HepG2 (cell line): ENCODE measurements around the gene MTX2. TPM values are rescaled to one million over a fixed set of nuclear protein-coding genes. Genes with fewer than 3 reads are reported as not detected.
A peak's percentile ranks its signal among the peaks of the same experiment; 100 is the strongest.

ENCODE experiments used
- ATF3 ChIP-seq: sonication (generic); formaldehyde crosslinking; IDR thresholded peaks from 2 replicates; pipeline ENCODE4 v1.4.0; 2020; ENCODE audit warnings: missing genetic modification reagents
- CBX1 ChIP-seq: IDR thresholded peaks from one replicate; pipeline ENCODE4 v1.6.1; 2016; ENCODE audit warnings: antibody characterized with exemption, low read depth
- CCAR2 ChIP-seq: fragments of 200-400 bp; formaldehyde crosslinking; optimal IDR thresholded peaks from 2 replicates; pipeline ENCODE3; 2018; ENCODE audit warnings: low read depth, mild to moderate bottlenecking, low read length, moderate library complexity
- CENPX ChIP-seq: sonication (generic); formaldehyde crosslinking; IDR thresholded peaks from 2 replicates; pipeline ENCODE4 v1.9.0; 2021; ENCODE audit warnings: mild to moderate bottlenecking, missing genetic modification reagents, moderate library complexity
- NFYC ChIP-seq: IDR thresholded peaks from 2 replicates; pipeline ENCODE4 v1.6.1; 2016; ENCODE audit warnings: missing genetic modification reagents, missing compliant biosample characterization
- PRPF4 ChIP-seq: fragments of 200-400 bp; formaldehyde crosslinking; IDR thresholded peaks from 2 replicates; pipeline ENCODE4 v1.6.1; 2016; ENCODE audit warnings: low read length, low read depth; ENCODE audit not compliant: poor library complexity, severe bottlenecking
- SALL2 ChIP-seq: sonication (generic); formaldehyde crosslinking; IDR thresholded peaks from 2 replicates; pipeline ENCODE4 v1.8.1; 2023; ENCODE audit warnings: mild to moderate bottlenecking, missing genetic modification reagents, inconsistent platforms
- SMAD9 ChIP-seq: sonication (generic); formaldehyde crosslinking; IDR thresholded peaks from 2 replicates; pipeline ENCODE4 v1.5.1; 2020; ENCODE audit warnings: mild to moderate bottlenecking, missing genetic modification reagents
- ZBTB38 ChIP-seq: sonication (generic); formaldehyde crosslinking; IDR thresholded peaks from 2 replicates; pipeline ENCODE4 v1.5.1; 2020; ENCODE audit warnings: mild to moderate bottlenecking, missing genetic modification reagents
- ZFP36 ChIP-seq: fragments of 150-350 bp; IDR thresholded peaks from 2 replicates; pipeline ENCODE4 v1.6.1; 2018; ENCODE audit warnings: borderline replicate concordance, low read length, low read depth; ENCODE audit not compliant: partially characterized antibody
- ZNF274 ChIP-seq: sonication (generic); formaldehyde crosslinking; IDR thresholded peaks from 2 replicates; pipeline ENCODE4 v1.5.1; 2020; ENCODE audit warnings: mild to moderate bottlenecking, missing genetic modification reagents
- ZNF75D ChIP-seq: sonication (generic); formaldehyde crosslinking; IDR thresholded peaks from 2 replicates; pipeline ENCODE4 v1.8.1; 2023; ENCODE audit warnings: missing genetic modification reagents, mild to moderate bottlenecking, borderline replicate concordance
- polyA plus RNA-seq, 8 experiments: library from polyadenylated mRNA; depleted of rRNA in 3 of 8; stranded (reverse) in 7 of 8; unstranded in 1 of 8; fragments of >200 nt; fragmentation: Illumina TruSeq in 4 of 8; extraction: Trizol in 4 of 8; gene quantifications; 2 replicates each; pipeline versions ENCODE4 v1.2.1 to v1.2.3, GENCODE V29; 2011 to 2016; ENCODE audit warnings: low read depth in 4 of 8, missing spikeins in 1 of 8, mixed read lengths in 1 of 8; ENCODE audit not compliant: insufficient read depth in 1 of 8
- total RNA-seq, 5 experiments: library from RNA; depleted of rRNA; stranded (reverse); fragments of >200 nt; fragmentation: Illumina TruSeq; extraction: Trizol; gene quantifications; 2 replicates each; pipeline ENCODE4 v1.2.3, GENCODE V29; 2016; ENCODE audit warnings: low read depth in 1 of 5
- TF ChIP-seq, protein P1 (sequence below): sonication (generic); formaldehyde crosslinking; IDR thresholded peaks from 2 replicates; pipeline ENCODE4 v1.8.1; 2023; ENCODE audit warnings: mild to moderate bottlenecking, moderate library complexity, missing genetic modification reagents
- TF ChIP-seq, protein P2 (sequence below): sonication (generic); formaldehyde crosslinking; IDR thresholded peaks from 2 replicates; pipeline ENCODE4 v1.4.0; 2020; ENCODE audit warnings: mild to moderate bottlenecking, missing genetic modification reagents
- TF ChIP-seq, protein P3 (sequence below): sonication (generic); formaldehyde crosslinking; IDR thresholded peaks from 2 replicates; pipeline ENCODE4 v1.4.0; 2020; ENCODE audit warnings: mild to moderate bottlenecking, missing genetic modification reagents
- TF ChIP-seq, protein P4 (sequence below): sonication (generic); formaldehyde crosslinking; conservative IDR thresholded peaks from 2 replicates; pipeline ENCODE4 v1.4.0; 2020; ENCODE audit warnings: missing genetic modification reagents
- TF ChIP-seq, protein P5 (sequence below): sonication (generic); formaldehyde crosslinking; IDR thresholded peaks from 2 replicates; pipeline ENCODE4 v1.4.0; 2020; ENCODE audit warnings: missing genetic modification reagents
- TF ChIP-seq, protein P6 (sequence below): sonication (generic); formaldehyde crosslinking; IDR thresholded peaks from 2 replicates; pipeline ENCODE4 v1.5.0; 2020; ENCODE audit warnings: missing genetic modification reagents

MTX2 gene
- total and polyA plus RNA-seq, 2 of the 13 experiments (the other 11 are each of a cell fraction or from before 2014, with no cell fraction given) = 58.1 to 75.7 TPM

DNA sequence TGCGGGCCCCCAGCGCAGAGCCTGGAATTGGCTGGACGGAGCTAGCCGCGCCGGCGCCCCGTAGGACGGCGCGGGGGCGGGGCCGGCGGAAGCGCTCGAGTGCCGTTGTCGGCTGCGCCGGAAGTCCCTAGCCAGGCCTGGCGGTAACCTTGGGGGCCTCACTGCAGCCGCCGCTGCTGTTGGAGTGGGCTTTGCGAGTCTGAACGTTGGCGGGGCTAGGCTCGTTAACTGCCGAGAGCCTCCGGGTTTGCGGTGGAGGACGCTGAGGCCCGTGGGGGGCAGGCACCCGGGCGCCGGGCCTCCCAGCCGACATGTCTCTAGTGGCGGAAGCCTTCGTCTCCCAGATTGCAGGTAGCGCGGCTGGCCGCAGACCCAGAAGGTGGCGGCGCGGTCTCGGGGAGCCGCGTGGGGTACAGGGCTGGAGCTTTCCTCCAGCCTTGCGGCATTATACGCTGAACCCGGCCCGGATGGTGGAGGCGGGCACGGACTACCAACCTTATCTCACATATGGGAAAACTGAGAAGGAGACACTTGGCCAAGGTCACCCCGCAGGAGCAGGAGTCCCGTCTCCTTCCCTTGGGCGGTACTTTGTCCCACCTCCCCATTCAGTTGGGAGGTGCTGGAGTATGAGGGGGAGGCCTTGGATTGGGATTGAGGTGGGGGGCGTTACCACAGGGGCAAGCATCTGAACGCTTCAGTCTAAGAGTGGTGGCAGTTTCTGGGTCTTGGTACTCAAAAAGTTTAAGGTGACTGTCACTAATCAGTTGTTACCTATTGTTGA is at the start of gene MTX2 (continued):
- TF ChIP-seq, protein P1, sequence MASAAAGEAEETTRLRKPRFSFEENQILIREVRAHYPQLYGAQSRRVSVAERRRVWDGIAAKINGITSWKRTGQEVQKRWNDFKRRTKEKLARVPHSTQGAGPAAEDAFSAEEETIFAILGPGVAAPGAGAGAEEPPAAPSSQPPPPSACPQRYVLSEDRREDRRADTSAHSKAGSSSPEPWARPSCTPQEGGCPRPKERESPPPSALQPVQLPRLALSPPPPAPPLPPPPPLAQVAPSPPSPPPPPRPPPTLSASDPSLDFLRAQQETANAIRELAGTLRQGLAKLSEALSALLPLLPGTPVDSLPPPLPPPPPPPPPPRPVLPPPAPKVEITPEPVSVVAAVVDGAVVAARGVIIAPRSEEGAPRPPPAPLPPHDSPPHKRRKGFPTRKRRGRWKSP (CRISPR knock-in tag) = peak; percentile 96
- TF ChIP-seq CBX1 (peak; percentile 84), PRPF4 (no peak), CCAR2 (no peak), SMAD9 (no peak), ZFP36 (no peak), SALL2 (CRISPR knock-in tag) (peak; percentile 93), ZNF274 (CRISPR knock-in tag) (peak; percentile 91; the same call in 1 of the 2 replicates), ZBTB38 (CRISPR knock-in tag) (peak; percentile 86), CENPX (CRISPR knock-in tag) (no peak), ZNF75D (peak; percentile 91), NFYC (CRISPR knock-in tag) (peak; percentile 42; the same call in 1 of the 2 replicates), ATF3 (CRISPR knock-in tag) (peak; percentile 50; the same call in 1 of the 2 replicates)
- TF ChIP-seq, protein P2, sequence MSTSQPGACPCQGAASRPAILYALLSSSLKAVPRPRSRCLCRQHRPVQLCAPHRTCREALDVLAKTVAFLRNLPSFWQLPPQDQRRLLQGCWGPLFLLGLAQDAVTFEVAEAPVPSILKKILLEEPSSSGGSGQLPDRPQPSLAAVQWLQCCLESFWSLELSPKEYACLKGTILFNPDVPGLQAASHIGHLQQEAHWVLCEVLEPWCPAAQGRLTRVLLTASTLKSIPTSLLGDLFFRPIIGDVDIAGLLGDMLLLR (CRISPR knock-in tag) = peak; percentile 68
- TF ChIP-seq, protein P3, sequence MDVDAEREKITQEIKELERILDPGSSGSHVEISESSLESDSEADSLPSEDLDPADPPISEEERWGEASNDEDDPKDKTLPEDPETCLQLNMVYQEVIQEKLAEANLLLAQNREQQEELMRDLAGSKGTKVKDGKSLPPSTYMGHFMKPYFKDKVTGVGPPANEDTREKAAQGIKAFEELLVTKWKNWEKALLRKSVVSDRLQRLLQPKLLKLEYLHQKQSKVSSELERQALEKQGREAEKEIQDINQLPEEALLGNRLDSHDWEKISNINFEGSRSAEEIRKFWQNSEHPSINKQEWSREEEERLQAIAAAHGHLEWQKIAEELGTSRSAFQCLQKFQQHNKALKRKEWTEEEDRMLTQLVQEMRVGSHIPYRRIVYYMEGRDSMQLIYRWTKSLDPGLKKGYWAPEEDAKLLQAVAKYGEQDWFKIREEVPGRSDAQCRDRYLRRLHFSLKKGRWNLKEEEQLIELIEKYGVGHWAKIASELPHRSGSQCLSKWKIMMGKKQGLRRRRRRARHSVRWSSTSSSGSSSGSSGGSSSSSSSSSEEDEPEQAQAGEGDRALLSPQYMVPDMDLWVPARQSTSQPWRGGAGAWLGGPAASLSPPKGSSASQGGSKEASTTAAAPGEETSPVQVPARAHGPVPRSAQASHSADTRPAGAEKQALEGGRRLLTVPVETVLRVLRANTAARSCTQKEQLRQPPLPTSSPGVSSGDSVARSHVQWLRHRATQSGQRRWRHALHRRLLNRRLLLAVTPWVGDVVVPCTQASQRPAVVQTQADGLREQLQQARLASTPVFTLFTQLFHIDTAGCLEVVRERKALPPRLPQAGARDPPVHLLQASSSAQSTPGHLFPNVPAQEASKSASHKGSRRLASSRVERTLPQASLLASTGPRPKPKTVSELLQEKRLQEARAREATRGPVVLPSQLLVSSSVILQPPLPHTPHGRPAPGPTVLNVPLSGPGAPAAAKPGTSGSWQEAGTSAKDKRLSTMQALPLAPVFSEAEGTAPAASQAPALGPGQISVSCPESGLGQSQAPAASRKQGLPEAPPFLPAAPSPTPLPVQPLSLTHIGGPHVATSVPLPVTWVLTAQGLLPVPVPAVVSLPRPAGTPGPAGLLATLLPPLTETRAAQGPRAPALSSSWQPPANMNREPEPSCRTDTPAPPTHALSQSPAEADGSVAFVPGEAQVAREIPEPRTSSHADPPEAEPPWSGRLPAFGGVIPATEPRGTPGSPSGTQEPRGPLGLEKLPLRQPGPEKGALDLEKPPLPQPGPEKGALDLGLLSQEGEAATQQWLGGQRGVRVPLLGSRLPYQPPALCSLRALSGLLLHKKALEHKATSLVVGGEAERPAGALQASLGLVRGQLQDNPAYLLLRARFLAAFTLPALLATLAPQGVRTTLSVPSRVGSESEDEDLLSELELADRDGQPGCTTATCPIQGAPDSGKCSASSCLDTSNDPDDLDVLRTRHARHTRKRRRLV (CRISPR knock-in tag) = peak; percentile 75; the same call in 1 of the 2 replicates
- TF ChIP-seq, protein P4, sequence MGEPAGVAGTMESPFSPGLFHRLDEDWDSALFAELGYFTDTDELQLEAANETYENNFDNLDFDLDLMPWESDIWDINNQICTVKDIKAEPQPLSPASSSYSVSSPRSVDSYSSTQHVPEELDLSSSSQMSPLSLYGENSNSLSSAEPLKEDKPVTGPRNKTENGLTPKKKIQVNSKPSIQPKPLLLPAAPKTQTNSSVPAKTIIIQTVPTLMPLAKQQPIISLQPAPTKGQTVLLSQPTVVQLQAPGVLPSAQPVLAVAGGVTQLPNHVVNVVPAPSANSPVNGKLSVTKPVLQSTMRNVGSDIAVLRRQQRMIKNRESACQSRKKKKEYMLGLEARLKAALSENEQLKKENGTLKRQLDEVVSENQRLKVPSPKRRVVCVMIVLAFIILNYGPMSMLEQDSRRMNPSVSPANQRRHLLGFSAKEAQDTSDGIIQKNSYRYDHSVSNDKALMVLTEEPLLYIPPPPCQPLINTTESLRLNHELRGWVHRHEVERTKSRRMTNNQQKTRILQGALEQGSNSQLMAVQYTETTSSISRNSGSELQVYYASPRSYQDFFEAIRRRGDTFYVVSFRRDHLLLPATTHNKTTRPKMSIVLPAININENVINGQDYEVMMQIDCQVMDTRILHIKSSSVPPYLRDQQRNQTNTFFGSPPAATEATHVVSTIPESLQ (CRISPR knock-in tag) = no peak
- TF ChIP-seq, protein P5, sequence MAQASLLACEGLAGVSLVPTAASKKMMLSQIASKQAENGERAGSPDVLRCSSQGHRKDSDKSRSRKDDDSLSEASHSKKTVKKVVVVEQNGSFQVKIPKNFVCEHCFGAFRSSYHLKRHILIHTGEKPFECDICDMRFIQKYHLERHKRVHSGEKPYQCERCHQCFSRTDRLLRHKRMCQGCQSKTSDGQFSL (CRISPR knock-in tag) = 0 out of 2 replicates have a peak, but pooled peaks have one; percentile 49
- TF ChIP-seq, protein P6, sequence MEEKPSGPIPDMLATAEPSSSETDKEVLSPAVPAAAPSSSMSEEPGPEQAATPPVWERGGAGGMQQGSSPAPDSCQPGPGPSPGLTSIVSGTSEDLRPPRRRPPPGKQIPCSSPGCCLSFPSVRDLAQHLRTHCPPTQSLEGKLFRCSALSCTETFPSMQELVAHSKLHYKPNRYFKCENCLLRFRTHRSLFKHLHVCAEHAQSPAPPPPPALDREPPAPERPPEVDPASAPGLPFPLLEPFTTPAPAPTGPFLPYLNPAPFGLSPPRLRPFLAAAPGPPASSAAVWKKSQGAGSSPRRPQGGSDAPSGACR (CRISPR knock-in tag) = peak; percentile 95
